T-helper 1 cell (primary cell): ENCODE measurements around the gene CD83.
"Not testable (repeated sequence)": the region's sequence is repeated elsewhere in the genome, so short reads cannot be mapped to it uniquely, and the experiment has no call there.

Experiments used
- DNase-seq, 5 donors: peaks; one replicate each; pipeline ENCODE4 v3.0.0-alpha.2; 2012 to 2020
- total RNA-seq, 4 donors: gene quantifications; one replicate each; lab custom pipeline; 2026; lab: John Stamatoyannopoulos, UW

Gene CD83, protein sequence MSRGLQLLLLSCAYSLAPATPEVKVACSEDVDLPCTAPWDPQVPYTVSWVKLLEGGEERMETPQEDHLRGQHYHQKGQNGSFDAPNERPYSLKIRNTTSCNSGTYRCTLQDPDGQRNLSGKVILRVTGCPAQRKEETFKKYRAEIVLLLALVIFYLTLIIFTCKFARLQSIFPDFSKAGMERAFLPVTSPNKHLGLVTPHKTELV
- total RNA-seq = 71.4 to 220 (median 180) reads per million in 4 donors

DNA sequence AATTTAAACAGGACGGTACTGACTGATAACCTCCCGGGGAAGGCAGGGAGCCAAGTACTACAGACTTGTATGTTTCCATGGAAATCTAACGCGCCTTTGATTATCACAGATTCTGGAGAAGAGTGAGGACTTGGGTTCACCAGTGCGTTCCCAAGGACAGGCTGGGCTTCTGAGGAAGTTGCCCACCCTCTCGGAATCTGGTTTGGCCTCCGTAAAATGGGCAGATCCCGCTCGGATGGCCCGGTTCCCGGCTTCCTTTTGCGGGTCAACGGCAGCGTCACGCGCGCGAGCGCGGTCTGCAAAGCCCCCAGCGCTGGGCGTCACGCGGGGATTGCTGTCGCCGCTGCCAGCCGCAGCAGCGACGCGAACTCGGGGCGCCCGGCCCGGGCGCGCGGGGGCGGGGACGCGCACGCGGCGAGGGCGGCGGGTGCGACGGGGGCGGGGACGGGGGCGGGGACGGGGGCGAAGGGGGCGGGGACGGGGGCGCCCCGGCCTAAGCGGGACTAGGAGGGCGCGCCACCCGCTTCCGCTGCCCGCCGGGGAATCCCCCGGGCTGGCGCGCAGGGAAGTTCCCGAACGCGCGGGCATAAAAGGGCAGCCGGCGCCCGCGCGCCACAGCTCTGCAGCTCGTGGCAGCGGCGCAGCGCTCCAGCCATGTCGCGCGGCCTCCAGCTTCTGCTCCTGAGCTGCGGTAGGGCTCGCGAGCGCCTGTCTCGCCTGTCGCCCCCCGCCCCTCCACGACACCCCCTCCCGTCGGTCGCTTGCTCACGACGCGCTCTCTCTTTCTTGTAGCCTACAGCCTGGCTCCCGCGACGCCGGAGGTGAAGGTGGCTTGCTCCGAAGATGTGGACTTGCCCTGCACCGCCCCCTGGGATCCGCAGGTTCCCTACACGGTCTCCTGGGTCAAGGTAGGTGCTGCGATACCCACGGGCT, at the start of gene CD83:
TSS of gene CD83 (plus strand) at position 615 of the 933 bp plus-strand sequence. CDS start at position 655, 40 bp downstream.
- peak; percentile 76 to 92 (median 84) for DNase-seq

DNA sequence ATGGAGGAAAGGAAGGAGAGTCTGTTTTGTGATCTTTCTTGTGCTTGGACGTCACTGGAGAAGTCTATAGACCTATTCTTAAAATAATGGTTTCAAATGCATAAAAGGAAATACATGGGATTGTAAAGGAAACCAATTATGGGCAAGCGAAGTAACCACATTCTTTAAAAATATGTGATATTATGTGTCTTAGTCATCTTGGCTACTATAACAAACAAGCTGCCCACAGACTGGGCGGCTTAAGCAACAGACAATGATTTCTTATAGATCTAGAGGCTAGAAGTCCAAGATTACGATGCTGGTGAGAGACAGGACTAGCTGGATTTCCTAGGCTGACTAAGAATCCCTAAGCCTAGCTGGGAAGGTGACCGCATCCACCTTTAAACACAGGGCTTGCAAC, 49.4 kb upstream of the CD83 start:
- no peak for DNase-seq

DNA sequence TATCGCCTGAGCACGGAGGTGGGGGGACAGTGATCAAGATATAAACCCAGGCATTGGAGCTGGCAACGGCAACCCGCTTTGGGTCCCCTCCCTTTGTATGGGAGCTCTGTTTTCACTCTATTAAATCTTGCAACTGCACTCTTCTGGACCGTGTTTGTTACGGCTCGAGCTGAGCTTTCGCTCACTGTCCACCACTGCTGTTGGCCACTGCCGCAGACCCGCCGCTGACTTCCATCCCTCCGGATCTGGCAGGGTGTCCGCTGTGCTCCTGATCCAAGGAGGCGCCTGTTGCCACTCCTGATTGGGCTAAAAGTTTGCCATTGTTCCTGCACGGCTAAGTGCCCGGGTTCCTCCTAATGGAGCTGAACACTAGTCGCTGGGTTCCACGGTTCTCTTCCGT, 48.9 kb upstream of the CD83 start:
- DNase-seq = no peak

DNA sequence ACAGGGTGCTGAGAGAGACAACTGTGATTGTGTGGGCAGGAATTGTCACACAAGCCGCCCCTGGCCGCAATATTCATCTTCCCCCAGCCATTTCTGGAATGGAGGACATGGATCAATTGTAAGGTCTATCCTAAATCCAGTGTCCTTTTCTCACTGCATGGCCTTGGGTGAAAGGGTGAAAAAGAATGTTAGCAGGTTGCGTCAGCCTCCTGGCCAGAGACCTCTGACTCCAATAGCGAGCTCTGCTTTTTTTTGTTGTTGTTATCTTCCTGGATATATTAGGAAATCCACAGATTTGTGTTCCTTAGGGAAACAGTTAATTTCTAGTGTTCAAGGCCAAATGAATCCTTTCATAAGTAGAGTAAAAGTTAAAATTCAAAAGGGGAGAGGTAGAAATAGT, 47.1 kb upstream of the CD83 start:
- no peak for DNase-seq

DNA sequence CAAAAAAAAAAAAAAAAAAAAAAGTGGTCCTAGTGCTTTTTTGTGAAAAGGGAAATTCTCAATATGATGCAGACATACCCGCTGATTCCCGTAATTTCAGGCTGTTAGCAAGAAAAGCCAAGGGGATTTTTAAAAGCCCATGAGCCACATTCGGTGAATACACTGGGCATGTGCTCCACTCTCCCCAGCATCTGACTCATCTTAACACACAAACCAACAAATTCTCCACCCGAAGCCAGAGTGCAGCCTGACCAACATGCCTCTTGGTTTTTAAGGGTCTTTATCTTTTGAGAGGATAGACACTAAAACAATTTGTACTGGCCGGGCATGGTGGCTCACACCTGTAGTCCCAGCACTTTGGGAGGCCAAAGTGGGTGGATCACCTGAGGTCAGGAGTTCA, 45.5 kb upstream of the CD83 start:
- DNase-seq = peak in 1 of 5 donors; percentile 30

DNA sequence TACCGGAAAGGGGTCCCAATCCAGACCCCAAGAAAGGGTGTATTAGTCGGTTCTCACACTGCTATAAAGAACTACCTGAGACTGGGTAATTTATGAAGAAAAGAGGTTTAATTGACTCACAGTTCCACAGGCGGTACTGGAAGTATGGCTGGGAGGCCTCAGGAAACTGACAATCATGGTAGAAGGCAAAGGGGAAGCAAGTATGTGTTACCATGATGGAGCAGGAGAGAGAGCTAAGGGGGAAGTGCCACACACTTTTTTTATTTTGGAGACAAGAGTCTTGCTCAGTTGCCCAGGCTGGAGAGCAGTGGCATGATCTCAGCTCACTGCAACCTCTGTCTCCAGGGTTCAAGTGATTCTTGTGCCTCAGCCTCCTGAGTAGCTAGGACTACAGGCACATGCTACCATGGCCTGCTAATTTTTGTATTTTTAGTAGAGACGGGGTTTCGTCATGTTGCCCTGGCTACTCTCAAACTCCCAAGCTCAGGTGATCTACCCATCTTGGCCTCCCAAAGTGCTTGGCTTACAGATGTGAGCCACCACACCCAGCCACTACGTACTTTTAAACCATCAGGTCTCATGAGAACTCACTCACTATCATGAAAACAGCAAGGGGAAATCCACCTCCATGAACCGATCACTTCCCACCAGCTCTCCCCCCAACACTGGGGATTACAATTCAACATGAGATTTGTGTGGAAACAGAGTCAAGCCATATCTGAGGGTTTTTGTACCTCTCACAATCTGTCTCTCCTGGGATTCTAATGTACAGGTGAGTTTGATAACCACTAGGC, 43.8 kb upstream of the CD83 start:
- DNase-seq = not testable (repeated sequence)

DNA sequence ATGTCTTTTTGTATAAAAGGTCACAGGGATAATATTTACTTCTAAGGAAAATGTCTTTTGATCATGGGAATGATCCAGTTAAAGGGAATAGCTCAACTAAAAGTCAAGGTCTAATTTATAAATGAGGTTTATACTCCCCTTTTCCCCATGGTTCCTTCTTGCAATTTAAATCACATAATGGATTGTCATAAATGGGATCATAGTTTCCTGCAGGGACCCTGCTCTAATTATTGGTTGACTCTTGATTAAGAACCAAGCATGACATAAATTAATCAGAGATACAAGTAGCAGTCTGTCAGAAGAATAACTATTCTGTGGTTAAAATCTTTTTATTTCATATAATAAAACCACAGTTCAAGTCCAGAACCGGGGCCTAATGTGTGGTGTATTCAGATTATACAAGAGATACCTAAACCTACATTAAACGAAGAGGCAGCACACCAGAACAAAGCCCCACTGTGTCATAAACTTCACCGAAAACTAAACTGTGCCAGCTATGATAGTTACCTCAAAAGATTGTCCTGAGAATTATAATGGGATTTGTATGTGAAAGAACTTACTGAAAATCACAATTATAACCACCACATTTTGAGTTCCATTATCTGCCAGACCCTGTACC, 43.0 kb upstream of the CD83 start:
- DNase-seq = no peak

DNA sequence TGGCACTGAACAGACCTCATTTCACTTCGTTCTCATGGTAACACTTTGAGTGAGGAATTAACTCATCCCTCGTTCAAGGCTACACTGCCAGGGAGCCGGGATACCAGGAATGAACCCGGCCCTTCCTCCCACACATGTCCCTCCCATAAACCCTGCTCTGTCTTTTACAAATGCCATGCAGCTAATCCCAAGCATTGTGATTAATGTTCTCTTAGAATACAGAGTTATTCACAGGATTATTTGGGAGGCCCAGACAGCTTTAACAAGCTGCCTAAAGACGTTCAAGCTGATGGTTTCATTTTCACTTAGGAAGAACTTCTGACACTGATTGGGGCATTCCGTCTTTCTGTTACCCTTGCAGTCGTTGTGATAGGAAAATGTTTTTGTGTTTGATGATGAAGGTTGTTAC, 42.5 kb upstream of the CD83 start:
- DNase-seq = peak in 1 of 5 donors; percentile 73

DNA sequence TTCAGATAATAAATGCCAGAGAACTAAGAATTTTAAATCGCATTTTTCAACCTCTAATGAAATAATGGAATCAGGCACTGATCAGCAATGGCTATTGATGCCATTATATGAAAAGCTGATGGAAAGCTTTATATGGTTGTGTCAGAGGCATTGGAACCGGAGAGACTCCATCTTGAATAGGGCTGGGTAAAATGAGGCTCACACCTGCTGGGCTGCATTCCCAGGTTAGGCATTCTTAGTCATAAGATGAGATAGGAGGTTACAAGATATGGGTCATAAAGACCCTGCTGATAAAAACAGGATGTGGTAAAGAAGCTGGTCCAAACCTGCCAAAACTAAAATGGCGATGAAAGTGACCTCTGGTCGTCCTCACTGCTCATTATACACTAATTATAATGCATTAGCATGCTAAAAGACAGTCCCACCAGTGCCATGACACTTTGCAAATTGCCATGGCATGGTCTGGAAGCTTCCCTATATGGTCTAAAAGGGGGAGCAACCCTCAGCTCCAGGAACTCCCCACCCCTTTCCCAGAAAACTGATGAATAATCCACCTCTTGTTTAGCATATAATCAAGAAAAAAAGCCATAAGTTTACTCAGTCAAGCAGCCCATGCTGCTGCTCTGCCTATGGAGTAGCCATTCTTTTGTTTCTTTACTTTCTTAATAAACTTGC, 40.2 kb upstream of the CD83 start:
- DNase-seq = no peak

DNA sequence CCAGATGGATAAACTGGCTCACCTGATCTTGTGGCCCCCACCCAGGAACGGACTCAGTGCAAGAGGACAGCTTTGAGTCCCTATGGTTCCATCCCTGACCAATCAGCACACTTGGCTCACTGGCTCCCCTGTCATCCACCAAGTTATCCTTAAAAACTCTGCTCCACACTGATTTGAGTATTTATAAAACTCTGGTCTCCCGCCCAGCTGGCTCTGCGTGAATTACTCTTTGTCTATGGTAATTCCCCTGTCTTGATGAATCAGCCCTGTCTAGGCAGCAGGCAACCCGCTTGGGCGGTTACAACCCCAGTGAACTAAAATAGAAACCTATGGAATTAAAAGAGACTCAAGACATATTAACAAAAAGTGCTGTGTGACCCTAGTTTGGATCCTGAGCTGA, 38.1 kb upstream of the CD83 start:
- DNase-seq = no peak

DNA sequence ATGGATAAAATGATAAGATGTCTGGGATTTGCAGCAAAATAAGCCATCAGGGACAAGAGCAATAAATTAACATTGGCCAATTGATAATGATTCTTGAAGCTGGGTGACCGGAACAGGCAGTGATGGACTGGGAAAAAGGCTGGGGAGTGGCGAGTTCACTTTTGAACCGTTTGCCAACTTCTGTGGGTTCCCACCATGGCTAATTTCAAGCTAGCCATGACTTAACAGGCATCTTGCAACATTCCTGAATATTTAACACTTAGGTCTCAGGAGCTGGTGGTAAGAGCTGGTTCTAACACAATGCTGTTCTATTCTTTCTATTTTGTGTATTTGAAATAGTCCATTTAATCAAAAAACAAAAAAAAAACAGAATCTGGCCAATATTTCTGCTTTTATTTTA, 37.6 kb upstream of the CD83 start:
- no peak for DNase-seq

DNA sequence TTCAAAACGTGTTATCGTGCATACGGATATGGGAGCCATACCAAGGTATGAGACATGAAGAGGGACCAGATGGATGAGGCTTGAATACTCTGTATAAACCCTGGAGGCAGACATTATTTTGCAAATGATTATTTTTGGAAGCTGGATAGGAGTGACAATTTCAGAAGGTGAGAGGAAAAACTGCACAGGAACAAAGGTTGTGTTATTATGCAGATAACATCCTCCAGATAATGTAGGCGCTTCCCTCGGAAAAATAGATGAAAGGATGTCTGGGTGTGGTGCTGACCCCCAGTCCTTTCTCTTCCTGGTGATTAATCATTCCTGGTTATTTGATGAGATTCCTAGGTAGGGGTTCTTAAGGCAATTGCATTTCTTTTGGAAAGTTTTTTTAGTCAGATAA, 36.4 kb upstream of the CD83 start:
- DNase-seq = no peak

DNA sequence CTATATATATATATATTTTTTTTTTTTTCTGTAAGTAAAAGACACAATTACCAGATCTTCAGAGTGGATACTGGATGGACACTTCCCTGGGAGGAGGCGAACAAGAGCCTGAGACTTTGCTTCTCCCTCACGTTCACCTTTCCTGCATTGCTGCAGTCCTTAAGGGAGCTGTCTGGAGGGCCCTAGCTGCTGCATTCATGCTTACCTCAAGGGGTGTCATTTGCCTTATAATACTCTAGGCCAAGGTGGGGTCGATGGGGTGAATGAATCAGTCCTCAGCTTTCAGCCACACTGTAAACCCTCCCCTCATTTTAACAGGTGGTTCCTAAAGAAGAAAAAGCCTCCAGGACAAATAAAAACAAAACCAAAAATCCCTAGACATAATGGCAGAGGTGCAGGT, 34.8 kb upstream of the CD83 start:
- no peak for DNase-seq

DNA sequence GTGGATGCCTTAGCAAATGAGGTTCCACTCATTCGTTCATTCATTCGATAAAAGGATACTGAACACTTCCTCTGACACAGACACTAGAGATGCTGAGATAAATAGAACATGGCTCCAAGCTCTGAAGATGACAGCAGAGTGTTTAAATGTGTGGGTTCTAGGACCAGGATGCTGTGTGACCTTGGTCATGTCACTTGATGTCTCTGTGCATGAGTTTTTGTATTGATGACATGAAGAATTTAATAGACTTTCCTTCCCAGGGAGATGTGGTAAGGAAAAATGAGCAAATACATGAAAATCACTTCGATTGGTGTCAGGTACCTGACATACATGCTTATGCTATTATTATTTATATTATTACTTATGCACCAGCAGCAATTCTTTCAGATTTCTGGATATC, 34.3 kb upstream of the CD83 start:
- DNase-seq = no peak

DNA sequence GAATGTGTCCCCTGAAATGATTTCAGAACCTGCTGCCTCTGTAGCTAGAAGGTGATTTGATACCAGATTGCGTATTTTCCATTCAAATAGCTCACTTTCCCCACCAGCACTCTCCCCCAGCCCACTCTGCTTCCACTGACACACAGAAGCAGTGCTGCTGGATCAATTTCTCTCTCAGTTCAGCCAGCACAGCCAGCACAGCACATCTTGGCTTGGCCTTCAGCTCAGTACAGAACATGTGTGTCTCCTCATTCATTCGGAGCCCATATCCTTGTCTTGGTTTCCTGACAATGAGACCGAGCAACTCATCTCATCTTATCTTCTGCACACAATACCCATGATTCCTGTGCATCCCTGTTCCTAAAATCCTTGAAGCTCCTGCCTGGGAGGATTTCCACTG, 33.8 kb upstream of the CD83 start:
- DNase-seq = no peak

DNA sequence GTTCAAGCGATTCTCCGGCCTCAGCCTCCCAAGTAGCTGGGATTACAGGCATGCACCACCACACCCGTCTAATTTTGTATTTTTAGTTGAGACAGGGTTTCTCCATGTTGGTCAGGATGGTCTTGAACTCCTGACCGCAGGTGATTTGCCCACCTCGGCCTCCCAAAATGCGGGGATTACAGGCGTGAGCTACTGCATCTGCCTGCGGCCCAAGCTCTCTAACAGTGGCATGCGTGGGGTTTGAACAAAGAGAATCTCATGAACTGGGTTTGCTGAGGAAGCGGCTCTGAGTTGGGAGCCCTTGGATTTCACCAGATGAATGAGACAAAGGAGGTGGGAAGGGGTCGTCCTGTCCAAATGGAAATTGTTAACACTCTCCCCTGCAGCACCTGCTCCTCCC, 33.2 kb upstream of the CD83 start:
- no peak for DNase-seq

DNA sequence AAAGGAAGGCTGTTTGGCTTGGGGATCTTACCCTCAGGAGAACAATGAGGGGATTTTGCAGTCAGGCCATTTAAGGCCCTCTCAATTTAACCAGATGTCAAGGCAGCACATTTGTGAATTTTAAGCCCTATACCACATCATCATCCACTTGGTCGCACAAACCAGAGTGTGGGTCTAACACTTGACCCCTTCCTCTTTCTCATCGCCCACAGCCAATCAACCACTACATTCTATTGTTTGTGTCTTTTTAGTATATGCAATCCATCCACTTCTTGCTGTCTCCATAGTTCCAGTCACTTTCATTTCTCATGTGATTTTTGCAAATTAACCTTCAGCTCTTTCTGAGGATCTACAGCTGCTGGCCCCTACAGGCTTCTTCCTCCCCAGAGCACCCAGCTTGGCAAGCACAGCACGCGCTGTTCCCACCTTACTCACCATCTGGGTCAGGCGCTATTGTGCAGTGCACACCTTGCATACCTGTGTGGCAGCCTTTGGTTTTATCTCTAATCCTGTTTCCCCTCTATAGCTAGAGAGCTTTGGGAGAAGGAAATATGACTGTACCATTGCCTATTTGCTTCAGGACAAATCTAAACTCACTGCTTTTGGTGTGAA, 32.3 kb upstream of the CD83 start:
- DNase-seq = no peak

DNA sequence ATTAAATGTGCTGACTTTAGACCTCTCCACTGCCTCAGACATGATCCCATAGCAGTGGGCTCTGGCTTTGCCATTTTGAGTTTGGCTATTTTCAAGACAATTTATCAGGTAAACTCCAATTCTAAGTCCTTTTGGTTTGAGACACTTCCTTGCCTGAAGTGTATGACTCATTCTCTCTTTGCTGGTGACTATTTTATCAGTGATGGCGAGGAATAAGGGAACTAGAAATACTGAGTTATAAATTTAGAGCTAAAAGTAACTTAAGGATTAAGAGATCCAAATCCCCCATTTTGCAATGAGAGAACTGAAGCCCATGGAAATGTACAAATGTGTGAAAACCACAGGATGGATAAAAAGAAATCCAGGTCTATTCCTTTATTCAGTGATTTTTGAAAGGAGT, 30.9 kb upstream of the CD83 start:
- no peak for DNase-seq

DNA sequence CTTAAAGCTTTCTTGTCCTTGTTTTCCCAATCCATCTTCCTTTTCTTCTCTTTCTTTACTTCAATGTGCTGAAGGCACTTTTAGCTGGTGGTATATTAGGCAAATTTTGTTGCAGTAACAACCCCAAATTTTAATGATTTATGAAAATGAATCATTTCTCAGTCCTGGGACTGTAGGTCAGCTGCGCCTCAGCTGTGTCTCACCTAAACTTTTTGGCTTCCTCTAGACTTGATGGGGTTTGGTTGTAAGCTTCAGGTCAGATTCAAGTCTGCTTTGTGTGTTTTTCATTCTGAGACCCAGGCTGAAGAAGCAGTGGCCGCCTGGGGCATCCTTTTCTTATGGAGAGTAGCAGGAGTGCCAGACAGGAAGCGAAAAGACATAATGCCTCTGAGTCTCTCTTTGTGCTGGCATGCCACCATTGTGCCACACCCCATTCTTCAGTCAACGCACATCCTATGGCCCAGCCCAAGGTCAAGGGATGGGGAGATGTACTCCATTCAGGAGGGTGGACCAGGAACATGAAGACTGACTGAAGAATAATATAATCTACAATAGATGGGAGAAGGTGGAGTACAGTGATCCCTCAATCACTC, 28.9 kb upstream of the CD83 start:
- DNase-seq = no peak

DNA sequence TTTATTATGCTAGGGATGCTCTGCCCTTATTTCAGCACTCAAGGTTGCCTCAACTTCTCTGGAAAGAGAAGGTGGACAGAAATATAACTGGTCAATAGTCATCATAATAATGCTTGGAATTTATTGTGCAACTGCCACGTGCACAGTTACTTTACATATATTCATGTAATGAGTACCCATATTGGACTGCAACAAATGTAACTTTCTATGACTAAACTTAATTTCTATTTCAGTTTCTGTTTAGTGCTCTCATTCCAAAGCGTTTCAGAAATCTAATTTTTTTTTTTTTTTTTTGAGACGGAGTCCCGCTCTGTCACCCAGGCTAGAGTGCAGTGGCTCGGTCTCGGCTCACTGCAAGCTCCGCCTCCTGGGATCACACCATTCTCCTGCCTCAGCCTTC, 28.3 kb upstream of the CD83 start:
- DNase-seq = no peak

DNA sequence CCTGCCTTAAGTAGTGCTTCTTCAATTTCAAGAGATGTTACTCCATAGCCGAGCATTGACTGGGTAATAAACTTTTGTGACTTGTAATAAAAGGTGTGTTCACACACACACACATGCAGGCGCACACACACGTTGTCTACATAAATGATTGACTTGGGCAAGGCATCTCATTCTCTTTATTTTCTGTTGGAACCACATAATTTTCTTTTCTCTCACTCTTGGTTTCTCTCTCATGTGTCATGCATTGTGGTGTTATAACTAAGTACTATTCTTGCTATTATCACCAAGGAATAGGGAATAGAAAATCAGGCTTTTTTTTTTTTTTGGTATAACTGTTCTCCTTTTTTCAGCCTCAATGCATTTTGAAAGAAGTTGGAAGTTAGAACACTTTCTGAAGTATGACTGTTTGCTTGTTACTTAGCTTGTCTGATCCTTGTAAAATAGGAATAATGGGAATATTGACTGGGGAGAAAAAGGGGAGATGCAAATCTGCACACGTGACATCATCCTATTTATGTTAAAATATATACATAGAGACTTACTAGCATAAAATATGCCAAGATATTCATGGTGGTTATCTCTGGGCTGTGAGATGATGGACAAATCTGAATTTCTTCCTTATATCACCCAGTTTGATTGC, 26.1 kb upstream of the CD83 start:
- no peak for DNase-seq
